Measurements from ENCODE around the gene TMIE. TPM values are rescaled to one million over a fixed set of nuclear protein-coding genes. Genes with fewer than 3 reads are reported as not detected.

TMIE gene
- total and polyA plus RNA-seq, 2 of the 4 experiments (the other 2 are of a cell fraction), result 0.12 TPM; not detected in 1

DNA sequence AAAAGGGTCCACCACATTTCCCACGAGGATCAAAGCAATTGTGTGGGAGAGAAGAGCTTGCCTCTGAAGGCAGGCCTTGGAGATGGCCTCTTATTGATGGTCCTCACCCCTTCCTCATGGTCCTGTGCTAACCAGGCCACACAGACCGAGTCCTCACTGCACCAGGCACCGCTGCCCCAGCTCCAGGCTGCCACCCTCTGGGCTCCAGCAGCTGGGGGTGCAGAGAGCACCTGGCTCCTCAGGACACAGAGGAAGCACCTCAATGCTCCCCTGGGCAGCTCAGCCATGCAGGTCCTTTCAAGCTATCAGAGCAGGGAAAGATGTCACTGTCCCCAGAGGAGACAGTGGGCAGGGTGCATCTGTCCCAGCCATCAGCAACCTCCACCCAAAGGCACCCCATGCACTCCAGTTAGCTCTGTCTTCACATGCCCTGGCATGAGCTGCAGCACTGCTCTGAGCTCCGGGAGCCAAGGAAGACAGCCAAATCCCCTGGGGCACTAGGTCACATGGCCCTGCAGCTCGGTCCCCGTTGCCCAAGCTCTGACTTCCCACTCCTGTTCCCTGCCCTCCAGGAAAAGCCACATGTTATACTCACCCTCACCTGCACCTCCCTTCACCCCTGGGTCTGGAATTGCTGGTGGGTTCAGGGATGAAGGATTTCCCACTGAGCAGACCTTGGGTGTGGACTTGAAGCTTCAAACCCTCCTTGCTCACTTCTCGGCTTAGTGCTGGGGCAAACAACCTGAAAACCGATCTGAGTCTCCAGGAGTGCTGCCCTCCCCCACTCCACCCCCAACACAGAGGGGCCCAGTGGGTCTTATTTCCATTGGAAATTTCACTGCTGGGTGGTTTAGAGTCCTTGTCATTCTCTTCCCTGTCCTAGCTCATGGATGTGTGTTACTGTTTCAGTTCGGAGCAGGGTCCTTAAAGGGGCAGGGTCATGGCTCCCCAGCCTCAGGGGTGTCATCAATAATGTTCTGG, 40.4 kb upstream of the TMIE start:
- 100% methylated on average over 2 of the region's 9 CpGs; no CpG with 5 or more reads in 1 of the 2 experiments for WGBS, 2 experiments (ENCODE audit: extremely low coverage in 2 of 2, insufficient read length in 1 of 2)
- peaks cover 27% of the 10 kb centered on the region for H3K4me1 ChIP-seq (ENCODE audit: control insufficient read depth, insufficient read depth, low read length)
- H2BK5ac ChIP-seq (ENCODE audit: low read depth, low read length, poor library complexity, severe bottlenecking), result no peak overlapping the region
- no peak overlapping the region for H2AK9ac ChIP-seq (replicated peaks; ENCODE audit: low read depth, low read length, poor library complexity)
- H4K91ac ChIP-seq (ENCODE audit: insufficient read depth, low read depth, low read length), result peak overlapping the region; percentile 7; the same call in 1 of the 2 replicates
- dilution Hi-C loops (cut with HindIII; ENCODE audit: low sequenced_read_pairs, unreplicated experiment) (no loop called here), intact Hi-C loops (cut with micrococcal nuclease) (no loop called here), in situ Hi-C loops (cut with MboI; ENCODE audit: low sequenced_read_pairs) (no loop called here)
- TF ChIP-seq MXI1 (IDR thresholded peaks at IDR 0.05; ENCODE audit: borderline replicate concordance, low read depth, low read length) (no peak), CHD1 (IDR thresholded peaks at IDR 0.05; ENCODE audit: low read depth, low read length) (no peak), CEBPB (IDR thresholded peaks at IDR 0.05; ENCODE audit: low read depth, low read length) (no peak), RFX5 (IDR thresholded peaks at IDR 0.05; ENCODE audit: low read depth, low read length) (no peak)
- no peak overlapping the region for H2BK15ac ChIP-seq (ENCODE audit: low read depth, low read length)
- no peaks in the 10 kb centered on the region for H3K36me3 ChIP-seq (ENCODE audit: control insufficient read depth, insufficient read depth, low read length)
- ChIA-PET CTCF (interaction anchor here (0.9 kb wide), 2 partner anchors 118 to 173 kb away, joined by 4 read pairs; no protein-coding TSS in a partner anchor), POLR2A (ENCODE audit: unreplicated experiment) (no interaction called here)
- peak overlapping the region; percentile 54 for H2AK5ac ChIP-seq (ENCODE audit: low read depth, low read length)
- 0 out of 2 replicates have a peak overlapping the region, but pooled peaks have one; percentile 30 for H2BK120ac ChIP-seq (ENCODE audit: low read depth, low read length)
- no peak for ATAC-seq (ENCODE audit: low read depth)
- no peaks in the 10 kb centered on the region for H3K9me3 ChIP-seq (ENCODE audit: control insufficient read depth, insufficient read depth, low read length)
- 0 out of 2 replicates have a peak overlapping the region, but pooled peaks have one; percentile 38 for H3K14ac ChIP-seq (replicated peaks; ENCODE audit: low read depth, low read length)
- H4K5ac ChIP-seq (ENCODE audit: low read depth, low read length), result no peak overlapping the region
- H3K4ac ChIP-seq (ENCODE audit: low read depth, low read length), result no peak overlapping the region; the same call in 1 of the 2 replicates
- no peak for DNase-seq
- no peak overlapping the region for H3K23ac ChIP-seq (ENCODE audit: low read depth, low read length)
- no peak overlapping the region for H3K56ac ChIP-seq (ENCODE audit: extremely low read depth, insufficient read depth, low read length)
- H3K27me3 ChIP-seq (ENCODE audit: control insufficient read depth, insufficient read depth, low read length), result peaks cover 2% of the 10 kb centered on the region; the same call in 1 of the 2 replicates
- no peak overlapping the region for H3K9ac ChIP-seq (ENCODE audit: low read depth, low read length)
- peak overlapping the region; percentile 26; the same call in 1 of the 2 replicates for H3K18ac ChIP-seq (ENCODE audit: low read depth, low read length)
- H3K9me1 ChIP-seq (ENCODE audit: insufficient read depth, low read length), result no peaks in the 10 kb centered on the region; the same call in 1 of the 2 replicates
- H4K20me1 ChIP-seq (ENCODE audit: insufficient read depth, low read length), result no peaks in the 10 kb centered on the region
- H3K79me1 ChIP-seq (ENCODE audit: low read depth in 1 of 2, low read length in 2 of 2), result no peaks in the 10 kb centered on the region
- H3K4me2 ChIP-seq (ENCODE audit: low read depth, low read length), result no peak overlapping the region
- H2BK20ac ChIP-seq (ENCODE audit: low read depth, low read length), result no peak overlapping the region
- no peak overlapping the region for H4K8ac ChIP-seq (ENCODE audit: low read depth in 2 of 2, low read length in 2 of 2)
- no peak overlapping the region for H3K4me3 ChIP-seq (ENCODE audit: insufficient read depth, low read depth, low read length)
- peak overlapping the region; percentile 68 for H2AFZ ChIP-seq (replicated peaks; ENCODE audit: low read length, poor library complexity)
- no TSS peak for BruUV-seq (replicated peaks)
- no peak overlapping the region for H3K27ac ChIP-seq (ENCODE audit: insufficient read depth, low read length)

All from IMR-90 (cell line).